Liver (tissue), 3 donors: Measurements from ENCODE around the gene KCNMA1.

Source experiments
- CTCF ChIP-seq: fragments of 150-350 bp; IDR thresholded peaks from 2 replicates; pipeline ENCODE4 v1.5.1; 2017; ENCODE audit warnings: improper control_type of control experiment, low read depth, low read length; ENCODE audit not compliant: missing input control
- GABPA ChIP-seq, 2 donors: IDR thresholded peaks in 1 of 2; conservative IDR thresholded peaks in 1 of 2; 2 replicates each; pipeline ENCODE4 v1.6.1; 2016; ENCODE audit warnings: antibody characterized with exemption in 2 of 2, mild to moderate bottlenecking in 1 of 2, moderate library complexity in 1 of 2
- HNF4G ChIP-seq: IDR thresholded peaks from 2 replicates; pipeline ENCODE4 v1.6.1; 2016; ENCODE audit warnings: antibody characterized with exemption
- JUND ChIP-seq, 2 donors: IDR thresholded peaks; 2 replicates each; pipeline ENCODE4 v1.6.1; 2016; ENCODE audit warnings: antibody characterized with exemption in 2 of 2
- RAD21 ChIP-seq, 2 donors: IDR thresholded peaks; 2 replicates each; pipeline ENCODE4 v1.6.1; 2016; ENCODE audit warnings: antibody characterized with exemption in 2 of 2, mild to moderate bottlenecking in 2 of 2
- TAF1 ChIP-seq: conservative IDR thresholded peaks from 2 replicates; pipeline ENCODE4 v1.6.1; 2016; ENCODE audit warnings: antibody characterized with exemption, mild to moderate bottlenecking
- YY1 ChIP-seq: IDR thresholded peaks from 2 replicates; pipeline ENCODE4 v1.6.1; 2016; ENCODE audit warnings: antibody characterized with exemption, mild to moderate bottlenecking
- TF ChIP-seq, protein P1 (sequence below): IDR thresholded peaks from 2 replicates; pipeline ENCODE4 v1.6.1; 2016; ENCODE audit warnings: antibody characterized with exemption
- TF ChIP-seq, protein P2 (sequence below): IDR thresholded peaks from 2 replicates; pipeline ENCODE4 v1.6.1; 2016; ENCODE audit warnings: antibody characterized with exemption
- donor health status: healthy.
- donor health status: healthy.

- TF ChIP-seq GABPA (IDR thresholded peaks at IDR 0.05 in 1 of 2, conservative IDR thresholded peaks at IDR 0.05 in 1 of 2), result no peak
- no peak for TF ChIP-seq CTCF
- TF ChIP-seq YY1, result no peak
- TF ChIP-seq HNF4G, result no peak
- TF ChIP-seq RAD21 (IDR thresholded peaks at IDR 0.05), result no peak
- TF ChIP-seq, protein P1, sequence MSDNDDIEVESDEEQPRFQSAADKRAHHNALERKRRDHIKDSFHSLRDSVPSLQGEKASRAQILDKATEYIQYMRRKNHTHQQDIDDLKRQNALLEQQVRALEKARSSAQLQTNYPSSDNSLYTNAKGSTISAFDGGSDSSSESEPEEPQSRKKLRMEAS, result no peak
- no peak for TF ChIP-seq JUND (IDR thresholded peaks at IDR 0.05)
- TF ChIP-seq TAF1, result no peak
- TF ChIP-seq, protein P2, sequence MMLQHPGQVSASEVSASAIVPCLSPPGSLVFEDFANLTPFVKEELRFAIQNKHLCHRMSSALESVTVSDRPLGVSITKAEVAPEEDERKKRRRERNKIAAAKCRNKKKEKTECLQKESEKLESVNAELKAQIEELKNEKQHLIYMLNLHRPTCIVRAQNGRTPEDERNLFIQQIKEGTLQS, result no peak
Observed at GRCh38 chr10:77403761-77404160, 233.8 kb downstream of the KCNMA1 start.
